ENCODE results near the gene SORT1.

Gene SORT1

DNA sequence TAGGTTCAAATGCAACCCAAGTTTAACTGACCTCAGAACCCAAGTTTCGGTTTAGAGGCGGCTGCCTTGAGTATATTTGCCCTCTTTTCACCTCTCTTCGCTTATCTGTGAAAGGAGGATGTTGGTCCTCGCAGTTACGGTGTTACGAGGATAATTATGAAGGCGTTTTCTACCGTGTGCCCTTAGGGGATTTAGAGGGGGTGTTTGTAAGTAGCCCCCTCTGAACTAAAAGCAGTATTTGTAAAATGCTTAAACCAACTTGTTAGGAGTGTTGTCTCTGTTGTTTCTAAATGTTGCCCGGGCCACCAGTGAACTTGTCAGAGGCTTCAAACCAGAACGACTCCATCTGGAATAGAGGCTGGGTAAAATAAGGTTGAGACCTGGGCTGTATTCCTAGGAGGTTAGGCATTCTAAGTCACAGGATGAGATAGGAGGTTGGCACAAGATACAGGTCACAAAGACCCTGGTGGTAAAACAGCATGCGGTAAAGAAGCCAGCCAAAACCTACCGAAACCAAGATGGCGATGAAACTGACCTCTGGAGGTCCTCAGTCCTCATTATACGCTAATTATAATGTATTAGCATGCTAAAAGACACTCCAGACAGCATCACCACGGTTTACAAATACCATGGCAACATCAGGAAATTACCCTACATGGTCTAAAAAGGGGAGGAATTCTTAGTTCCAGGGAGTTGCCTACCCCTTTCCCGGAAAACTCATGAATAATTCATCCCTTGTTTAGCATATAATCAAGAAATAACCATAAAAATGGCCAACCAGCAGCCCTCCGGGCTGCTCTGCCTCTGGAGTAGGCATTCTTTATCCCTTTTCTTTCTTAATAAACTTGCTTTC lies 113.7 kb downstream of the SORT1 start:
- no peak for DNase-seq (ENCODE audit: low read depth)

GRCh38 chr1:109282952-109283747 lies 114.6 kb downstream of the SORT1 start, which contains the start of gene PSRC1:
Gene PSRC1, minus strand, starts transcription at chr1:109283145.
- peak within 1 kb of the TSS; percentile 87 for H3K4me3 ChIP-seq (ENCODE audit: control insufficient read depth, low read depth, low read length)
- TF ChIP-seq, protein P1, sequence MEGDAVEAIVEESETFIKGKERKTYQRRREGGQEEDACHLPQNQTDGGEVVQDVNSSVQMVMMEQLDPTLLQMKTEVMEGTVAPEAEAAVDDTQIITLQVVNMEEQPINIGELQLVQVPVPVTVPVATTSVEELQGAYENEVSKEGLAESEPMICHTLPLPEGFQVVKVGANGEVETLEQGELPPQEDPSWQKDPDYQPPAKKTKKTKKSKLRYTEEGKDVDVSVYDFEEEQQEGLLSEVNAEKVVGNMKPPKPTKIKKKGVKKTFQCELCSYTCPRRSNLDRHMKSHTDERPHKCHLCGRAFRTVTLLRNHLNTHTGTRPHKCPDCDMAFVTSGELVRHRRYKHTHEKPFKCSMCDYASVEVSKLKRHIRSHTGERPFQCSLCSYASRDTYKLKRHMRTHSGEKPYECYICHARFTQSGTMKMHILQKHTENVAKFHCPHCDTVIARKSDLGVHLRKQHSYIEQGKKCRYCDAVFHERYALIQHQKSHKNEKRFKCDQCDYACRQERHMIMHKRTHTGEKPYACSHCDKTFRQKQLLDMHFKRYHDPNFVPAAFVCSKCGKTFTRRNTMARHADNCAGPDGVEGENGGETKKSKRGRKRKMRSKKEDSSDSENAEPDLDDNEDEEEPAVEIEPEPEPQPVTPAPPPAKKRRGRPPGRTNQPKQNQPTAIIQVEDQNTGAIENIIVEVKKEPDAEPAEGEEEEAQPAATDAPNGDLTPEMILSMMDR (conservative IDR thresholded peaks at IDR 0.05; ENCODE audit: control insufficient read depth, insufficient read depth, low read depth, low read length) = peak; percentile 63
- peak; percentile 93 for DNase-seq (ENCODE audit: low read depth)

More for the DNA sequence above, 113.7 kb downstream of the SORT1 start:
- peak overlapping the region; percentile 87 for H3K4me3 ChIP-seq (ENCODE audit: control insufficient read depth, low read depth, low read length)
- TF ChIP-seq, protein P1 (conservative IDR thresholded peaks at IDR 0.05; ENCODE audit: control insufficient read depth, insufficient read depth, low read depth, low read length) = no peak

DNA sequence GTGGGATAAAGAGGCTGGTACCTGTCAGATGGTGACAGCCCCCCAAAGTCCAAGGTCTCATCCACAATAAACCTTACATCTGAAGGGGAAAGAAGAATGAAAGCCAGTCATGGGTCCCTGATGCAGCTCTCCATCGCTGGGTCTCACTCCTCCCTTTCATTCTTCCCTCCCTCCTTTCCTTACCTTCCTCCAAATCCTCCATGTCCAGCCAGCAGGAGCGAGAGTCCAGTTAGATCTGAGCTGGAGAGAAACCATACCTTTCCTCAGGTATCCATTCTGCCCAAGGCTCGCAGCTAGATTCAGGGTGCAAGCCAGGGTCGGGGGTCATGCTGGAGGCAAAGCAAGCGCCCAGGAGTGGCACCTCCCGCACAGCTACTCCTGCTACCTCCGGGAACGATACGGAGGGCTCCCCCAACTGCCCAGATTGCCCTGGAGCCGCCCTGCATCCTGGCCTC lies 115.2 kb downstream of the SORT1 start:
- H3K4me3 ChIP-seq (ENCODE audit: control insufficient read depth, low read depth, low read length) = peak overlapping the region; percentile 87
- TF ChIP-seq, protein P1 (conservative IDR thresholded peaks at IDR 0.05; ENCODE audit: control insufficient read depth, insufficient read depth, low read depth, low read length) = no peak
- DNase-seq (ENCODE audit: low read depth) = no peak

DNA sequence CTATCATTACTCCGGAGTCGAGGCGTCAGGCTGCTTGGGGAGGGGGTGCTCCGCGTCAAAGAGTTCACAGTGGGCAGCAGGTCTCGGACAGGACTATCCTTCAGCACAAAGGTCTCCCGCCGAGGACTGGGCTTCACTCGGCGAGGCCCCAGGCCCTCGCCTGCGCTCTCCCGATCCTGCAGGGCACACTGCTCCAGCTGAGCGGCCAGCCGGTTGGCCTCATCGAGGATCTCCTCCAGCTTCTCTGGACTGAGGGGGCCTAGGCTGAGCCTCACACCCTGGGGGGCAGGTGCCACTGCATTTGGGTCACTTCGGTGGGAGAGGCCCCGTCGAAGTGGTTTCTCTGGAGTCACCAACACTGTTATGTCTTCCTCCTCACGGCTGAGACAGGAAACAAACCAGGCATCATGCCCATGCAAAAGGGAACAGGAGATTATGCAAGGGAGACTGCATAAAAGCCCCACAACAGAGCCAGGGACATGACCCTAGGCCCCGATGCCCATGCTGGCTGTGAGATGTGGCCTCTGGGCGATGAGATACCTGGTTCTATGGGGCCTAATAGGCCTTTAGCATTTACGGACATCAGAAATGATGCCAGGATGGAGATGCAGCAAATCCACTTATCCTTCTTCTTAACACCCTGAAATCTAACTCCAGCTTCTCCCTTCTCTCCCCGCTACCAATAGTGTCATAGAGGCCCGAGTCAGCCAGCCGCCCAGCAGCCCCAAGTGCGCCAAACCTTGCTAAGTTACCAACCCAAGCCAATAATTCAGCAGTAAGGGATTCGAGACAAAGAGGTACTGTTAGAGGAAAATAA lies 115.8 kb downstream of the SORT1 start:
- TF ChIP-seq, protein P1 (conservative IDR thresholded peaks at IDR 0.05; ENCODE audit: control insufficient read depth, insufficient read depth, low read depth, low read length) = no peak
- H3K4me3 ChIP-seq (ENCODE audit: control insufficient read depth, low read depth, low read length) = peak overlapping the region; percentile 87
- peak; percentile 16 for DNase-seq (ENCODE audit: low read depth)

DNA sequence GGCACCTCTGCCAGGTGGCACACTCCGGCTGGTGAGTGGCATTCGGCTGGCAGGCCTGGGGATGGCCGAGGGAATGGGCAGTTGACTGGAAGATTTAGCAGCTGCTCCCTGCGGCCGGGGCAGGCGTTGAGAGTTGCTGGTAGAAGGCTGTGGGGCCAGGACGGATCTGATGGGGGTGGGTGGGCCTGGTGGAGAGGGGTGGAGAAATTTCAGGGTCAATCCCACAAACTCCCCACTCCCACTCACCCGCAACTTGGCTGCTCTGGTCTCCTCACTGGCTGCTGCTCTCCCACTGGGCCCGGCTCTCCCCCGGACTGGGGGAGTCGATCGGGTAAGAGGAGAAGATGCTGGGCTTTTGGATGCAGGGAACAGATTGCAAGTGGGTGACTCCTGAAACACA lies 116.9 kb downstream of the SORT1 start:
- TF ChIP-seq, protein P1 (conservative IDR thresholded peaks at IDR 0.05; ENCODE audit: control insufficient read depth, insufficient read depth, low read depth, low read length) = no peak
- no peak for DNase-seq (ENCODE audit: low read depth)
- no peak overlapping the region for H3K4me3 ChIP-seq (ENCODE audit: control insufficient read depth, low read depth, low read length)

Data from fibroblast of mammary gland (primary cell).